Activated CD8-positive, alpha-beta memory T cell treated with anti-CD3 and anti-CD28 coated beads, Interleukin-2, amount 50 U/mL, for 1 hour (primary cell): ENCODE data around the gene CALR.

Source experiments
- DNase-seq: peaks from one replicate; pipeline ENCODE4 v3.0.0-alpha.2; 2020; ENCODE audit errors: extremely low read depth

Gene CALR

GRCh38 chr19:12979974-12980373 is 41.6 kb downstream of the CALR start:
- no peak for DNase-seq

- DNase-seq = no peak
Observed at GRCh38 chr19:12982648-12983047, 44.2 kb downstream of the CALR start.

GRCh38 chr19:12983091-12983490 is 44.7 kb downstream of the CALR start:
- no peak for DNase-seq

- DNase-seq = no peak
Observed at GRCh38 chr19:12983542-12984142, 45.2 kb downstream of the CALR start.

GRCh38 chr19:12984143-12984627 is 45.8 kb downstream of the CALR start:
- DNase-seq = no peak

GRCh38 chr19:12984683-12985048 is 46.3 kb downstream of the CALR start:
- no peak for DNase-seq

- DNase-seq = no peak
Observed at GRCh38 chr19:12985049-12985776, 46.8 kb downstream of the CALR start.

GRCh38 chr19:12986726-12987125 is 48.3 kb downstream of the CALR start:
- DNase-seq = no peak

- DNase-seq = no peak
Observed at GRCh38 chr19:12987190-12987589, 48.8 kb downstream of the CALR start.

GRCh38 chr19:12987781-12988180 is 49.4 kb downstream of the CALR start:
- no peak for DNase-seq

GRCh38 chr19:12990431-12990830 is 52.0 kb downstream of the CALR start:
- DNase-seq = no peak

GRCh38 chr19:12990853-12991252 is 52.4 kb downstream of the CALR start:
- DNase-seq = no peak

- DNase-seq = no peak
Observed at GRCh38 chr19:12991296-12991695, 52.9 kb downstream of the CALR start.

- no peak for DNase-seq
Observed at GRCh38 chr19:12992729-12993128, 54.3 kb downstream of the CALR start.

GRCh38 chr19:12993562-12993961 is 55.2 kb downstream of the CALR start:
- no peak for DNase-seq
